NCI-H2171 (cell line): Measurements from ENCODE around the gene JAK2.
"Not testable (repeated sequence)": the region's sequence is repeated elsewhere in the genome, so short reads cannot be mapped to it uniquely, and the experiment has no call there.

ENCODE experiments used
- DNase-seq: peaks from one replicate; lab custom pipeline; 2025; lab: John Stamatoyannopoulos, UW

JAK2 gene

GRCh38 chr9:4984621-4985385 is at the start of gene JAK2:
JAK2 (plus strand) TSS chr9:4985272; CDS start chr9:5021988, 36,716 bp downstream.
- peak; percentile 92 for DNase-seq

GRCh38 chr9:4936277-4936676 is 48.8 kb upstream of the JAK2 start:
- DNase-seq: no peak

DNA sequence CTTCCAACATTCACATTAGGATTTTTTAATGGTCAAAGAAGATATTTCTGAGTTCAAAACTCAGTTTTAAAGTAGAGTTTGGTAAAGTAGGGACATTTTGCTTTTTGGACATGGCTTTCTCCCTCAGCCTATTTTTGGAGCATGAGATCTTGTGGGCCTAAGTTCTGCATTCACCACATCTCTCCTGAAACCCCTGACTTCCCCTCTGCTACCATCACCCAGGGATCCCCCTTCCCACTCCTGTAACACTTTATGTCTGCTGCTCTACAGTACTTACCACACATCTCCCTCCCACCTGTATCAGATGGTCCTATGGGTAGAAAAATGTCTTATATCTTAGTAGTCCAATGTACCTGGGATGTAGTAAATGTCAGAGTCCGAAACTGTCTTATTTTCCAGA is 48.2 kb upstream of the JAK2 start:
- DNase-seq: no peak

- DNase-seq: no peak
Observed at GRCh38 chr9:4937446-4937845, 47.6 kb upstream of the JAK2 start.

DNA sequence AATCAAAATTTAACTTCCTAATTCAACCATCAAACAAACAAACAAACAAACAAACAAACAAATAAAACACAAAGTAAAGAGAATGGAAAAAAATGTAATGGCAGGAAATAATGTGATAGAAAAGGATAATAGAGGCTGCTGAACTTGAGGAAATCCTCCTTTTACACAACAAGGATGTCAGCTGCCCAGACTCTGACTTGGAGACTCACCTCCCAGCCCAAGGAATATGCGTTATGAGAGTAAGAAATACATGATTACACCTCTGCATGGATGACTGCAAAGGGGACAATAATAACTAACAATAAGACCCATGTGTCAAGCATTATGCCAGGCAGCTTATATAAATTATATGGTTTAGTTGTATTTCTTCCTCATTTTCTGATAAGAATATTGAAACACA is 46.6 kb upstream of the JAK2 start:
- DNase-seq: no peak

GRCh38 chr9:4939118-4939561 is 45.9 kb upstream of the JAK2 start:
- DNase-seq: no peak

DNA sequence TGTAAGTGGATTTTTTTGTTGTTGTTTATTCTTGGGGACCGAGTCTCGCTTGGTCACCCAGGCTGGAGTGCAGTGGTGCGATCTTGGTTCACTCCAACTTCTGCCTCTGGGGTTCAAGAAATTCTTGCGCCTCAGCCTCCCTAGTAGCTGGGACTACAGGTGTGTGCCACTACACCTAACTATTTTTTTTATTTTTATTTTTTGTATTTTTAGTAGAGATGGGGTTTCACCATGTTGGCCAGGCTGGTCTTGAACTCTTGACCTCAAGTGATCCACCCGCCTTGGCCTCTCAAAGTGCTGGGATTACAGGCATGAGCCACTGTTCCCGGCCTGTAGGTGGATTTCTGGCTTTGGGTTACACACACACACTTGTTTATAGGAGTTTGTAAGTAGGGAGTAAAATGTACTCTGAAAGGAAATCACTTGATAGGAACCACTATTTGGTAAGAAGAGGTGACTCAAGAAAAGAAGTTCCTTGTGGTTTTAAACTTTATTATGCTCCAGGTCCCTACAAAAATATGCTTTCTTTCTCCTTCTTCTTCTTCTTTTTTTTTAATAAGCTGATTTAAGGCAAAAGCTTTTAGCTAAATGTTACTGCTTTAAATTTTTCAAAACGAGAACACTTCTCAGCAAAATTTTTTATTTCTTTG is 42.9 kb upstream of the JAK2 start:
- DNase-seq: not testable (repeated sequence)

- DNase-seq: no peak
Observed at GRCh38 chr9:4943346-4943745, 41.7 kb upstream of the JAK2 start.

DNA sequence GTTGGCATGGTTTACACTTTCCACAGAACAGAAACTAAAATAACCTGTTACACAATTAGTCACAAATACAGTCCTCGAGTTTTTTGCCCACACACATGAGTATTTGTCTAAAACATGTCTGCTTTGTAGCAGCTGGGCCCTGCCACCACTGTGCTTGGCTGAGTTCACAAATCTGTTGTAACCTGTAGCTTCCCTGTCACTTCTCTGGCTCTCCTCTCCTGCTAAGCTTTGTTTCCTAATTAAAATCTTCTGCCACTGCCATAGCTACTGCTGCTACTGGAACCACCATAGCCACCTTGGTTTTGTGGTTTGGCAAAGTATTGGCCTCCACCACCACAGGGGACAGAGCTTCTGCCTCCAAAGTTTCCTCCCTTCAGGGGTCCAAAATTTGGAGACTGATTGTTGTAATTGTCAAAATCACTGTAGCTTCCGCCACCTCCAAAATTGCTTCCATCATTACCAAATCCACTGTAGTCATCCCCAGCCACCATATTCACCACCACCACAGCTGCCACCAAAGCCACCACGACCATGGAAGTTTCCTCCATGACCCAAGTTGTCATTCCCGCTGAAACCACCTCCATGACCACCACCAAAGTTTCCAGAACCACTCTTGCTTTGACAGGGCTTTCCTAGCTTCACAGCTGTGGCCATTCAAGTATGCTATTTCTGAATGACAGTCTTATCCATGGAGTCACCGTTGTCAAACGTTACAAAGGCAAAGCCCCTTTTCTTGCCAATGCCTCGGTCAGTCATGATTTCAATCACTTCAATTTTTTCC is 40.5 kb upstream of the JAK2 start:
- not testable (repeated sequence) for DNase-seq

DNA sequence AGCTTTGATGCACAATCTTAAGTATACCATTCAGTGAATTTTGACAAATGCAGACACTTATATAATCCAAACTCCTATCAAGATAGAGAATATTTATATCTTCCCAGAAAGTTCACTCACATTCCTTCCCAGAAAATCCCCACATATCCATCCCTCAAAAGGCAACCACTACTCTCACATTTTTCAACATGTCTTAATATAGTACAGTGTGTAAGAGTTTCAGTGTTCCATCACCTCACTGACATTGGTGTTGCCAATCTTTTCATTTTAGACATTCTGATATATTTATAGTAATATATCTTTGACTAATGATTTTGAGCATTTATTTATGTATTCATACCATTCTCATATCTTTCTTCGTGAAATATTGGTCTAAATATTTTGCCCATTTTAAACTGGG is 38.1 kb upstream of the JAK2 start:
- no peak for DNase-seq

DNA sequence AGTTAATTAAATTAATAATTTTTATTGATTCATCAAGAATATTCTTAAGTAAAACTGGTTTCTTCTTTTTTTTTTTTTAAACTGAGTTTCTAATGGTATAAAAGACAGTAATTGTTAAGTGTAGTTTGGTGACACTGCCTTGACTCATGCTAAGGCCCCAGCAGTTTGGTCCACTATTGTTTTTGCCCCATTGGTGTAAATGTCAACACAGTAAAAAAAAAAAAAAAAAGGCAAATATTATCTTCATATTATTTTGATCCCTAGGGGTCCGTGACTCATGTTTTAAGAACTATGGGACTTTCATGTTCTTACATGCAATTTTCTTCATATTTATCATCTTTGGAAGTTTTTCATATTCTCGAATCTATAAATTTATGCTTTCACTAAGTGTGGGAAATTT is 29.2 kb upstream of the JAK2 start:
- DNase-seq: no peak

- no peak for DNase-seq
Observed at GRCh38 chr9:4959031-4959430, 26.0 kb upstream of the JAK2 start.

DNA sequence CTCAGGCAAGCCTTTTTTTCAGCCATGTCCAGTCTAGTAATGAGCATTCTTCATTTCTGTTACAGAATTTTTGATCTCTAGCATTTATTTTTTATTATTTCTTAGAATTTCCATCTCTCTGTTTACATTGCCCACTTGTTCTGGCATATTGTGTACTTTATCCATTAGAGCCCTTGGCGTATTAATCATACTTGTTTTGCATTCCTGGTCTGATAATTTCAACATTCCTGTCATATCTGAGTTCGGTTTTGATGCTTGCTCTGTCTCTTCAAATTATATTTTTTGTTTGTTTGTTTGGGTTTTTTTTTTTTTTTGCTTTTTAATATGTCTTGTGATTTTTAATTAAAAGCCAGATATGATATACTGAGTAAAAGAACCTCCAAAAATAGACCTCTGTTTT is 23.0 kb upstream of the JAK2 start:
- no peak for DNase-seq

- no peak for DNase-seq
Observed at GRCh38 chr9:4964540-4964939, 20.5 kb upstream of the JAK2 start.

DNA sequence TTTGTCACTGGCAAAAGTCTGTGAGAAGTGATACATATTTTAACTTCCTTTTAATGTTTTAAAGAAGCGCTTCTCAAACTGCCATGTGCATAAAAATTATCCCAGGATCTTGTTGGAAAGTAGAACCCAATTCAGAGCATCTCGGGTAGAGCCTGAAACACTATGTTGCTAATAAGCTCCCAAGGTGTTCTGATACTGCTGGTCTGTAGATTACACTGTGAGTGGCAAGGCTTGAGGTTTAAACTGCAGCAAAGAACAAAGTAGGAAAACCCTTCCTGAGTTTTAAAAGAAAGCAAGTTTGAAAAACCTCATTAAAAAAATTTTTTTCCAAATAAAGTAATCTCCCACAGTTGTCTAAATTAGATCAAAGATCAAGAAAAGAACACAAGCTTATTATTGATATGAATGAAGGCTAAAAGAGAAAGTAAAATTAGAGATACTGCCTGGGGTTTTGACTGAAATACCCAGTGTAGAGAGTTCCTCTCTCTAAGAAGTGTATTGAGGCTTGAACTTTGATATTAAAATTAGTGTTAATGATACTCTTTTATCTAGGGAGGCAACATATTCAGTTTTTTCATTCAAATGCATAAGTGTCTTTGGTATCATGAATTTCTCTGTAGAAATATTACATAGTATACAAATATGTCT is 19.8 kb upstream of the JAK2 start:
- DNase-seq: no peak

GRCh38 chr9:4967523-4967922 is 17.5 kb upstream of the JAK2 start:
- DNase-seq: no peak

DNA sequence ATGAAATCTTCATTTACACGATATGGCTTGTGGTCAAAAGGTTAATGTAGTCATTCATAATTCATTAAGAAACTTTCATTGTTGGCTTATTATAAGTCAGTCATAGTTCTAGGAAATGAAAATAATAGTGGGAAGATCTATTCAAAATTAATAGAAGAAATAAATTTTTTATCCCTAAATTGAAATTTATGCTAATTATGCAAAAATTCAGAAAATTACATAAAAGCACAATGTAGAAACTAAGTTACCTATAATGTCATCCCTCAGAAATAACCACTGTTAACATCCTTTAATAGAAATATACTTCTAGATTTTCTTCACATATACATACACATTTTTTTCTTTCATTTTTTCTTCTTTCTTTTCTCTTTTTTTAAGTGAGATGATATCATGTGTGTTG is 15.9 kb upstream of the JAK2 start:
- no peak for DNase-seq

GRCh38 chr9:4970970-4971641 is 14.0 kb upstream of the JAK2 start:
- DNase-seq: no peak

- no peak for DNase-seq
Observed at GRCh38 chr9:4973246-4973645, 11.8 kb upstream of the JAK2 start.

DNA sequence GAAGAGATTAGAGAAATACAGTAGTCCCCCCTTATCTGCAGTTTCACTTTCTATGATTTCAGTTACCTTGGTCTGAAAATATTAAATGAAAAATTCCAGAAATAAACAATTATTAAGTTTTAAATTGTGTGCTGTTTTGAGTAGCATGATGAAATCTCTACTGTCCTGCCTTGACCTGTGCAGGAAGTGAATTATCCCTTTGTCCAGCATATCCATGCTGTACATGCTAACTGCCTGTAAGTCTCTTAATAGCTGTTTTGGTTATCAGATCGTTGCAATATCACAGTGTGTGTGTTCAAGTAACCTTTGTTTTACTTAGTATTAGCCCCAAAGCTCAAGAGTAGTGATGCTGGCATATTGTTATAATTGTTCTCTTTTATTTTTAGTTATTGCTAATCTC is 11.2 kb upstream of the JAK2 start:
- no peak for DNase-seq

- no peak for DNase-seq
Observed at GRCh38 chr9:4979239-4979638, 5.8 kb upstream of the JAK2 start.
